ENCODE measurements around the gene ABHD17A.

- TF ChIP-seq CTCF (IDR thresholded peaks at IDR 0.05) (no peak), EZH2 (IDR thresholded peaks at IDR 0.05; ENCODE audit: borderline replicate concordance, insufficient read depth, low read depth, low read length, poor library complexity, severe bottlenecking) (no peak)
Measured at GRCh38 chr19:1827566-1828278, 57.6 kb downstream of the ABHD17A start.

Measured in B cell (primary cell).